OCI-LY3 (cell line): Measurements from ENCODE around the gene NABP2.

Source experiments
- H2AFZ ChIP-seq: fragments of 200-600, 300-600 bp; shearing (Covaris generic); 2 replicates; pipeline ENCODE4 v1.6.0; 2014; ENCODE audit warnings: antibody characterized with exemption, low read depth, low read length
- H3K27ac ChIP-seq: fragments of 200-600, 300-600 bp; sonication (generic); 2 replicates; pipeline ENCODE4 v1.5.1; 2014; ENCODE audit warnings: mild to moderate bottlenecking, low read length, moderate library complexity, mixed read lengths
- H3K27me3 ChIP-seq: fragments of 200-600, 300-600 bp; sonication (generic); 2 replicates; pipeline ENCODE4 v1.6.1; 2014; ENCODE audit warnings: low read depth, low read length, mixed read lengths
- H3K36me3 ChIP-seq: fragments of 200-600, 300-600 bp; sonication (generic); replicated peaks from 2 replicates; pipeline ENCODE3; 2014; ENCODE audit warnings: low read depth, low read length, mixed read lengths
- H3K4me1 ChIP-seq: fragments of 300-600, 200-600 bp; sonication (generic); 2 replicates; pipeline ENCODE4 v1.6.1; 2014; ENCODE audit warnings: low read length, mixed read lengths
- H3K4me2 ChIP-seq: fragments of 200-600, 300-600 bp; sonication (generic); 2 replicates; pipeline ENCODE4 v1.6.1; 2014; ENCODE audit warnings: low read length, mixed read lengths
- H3K4me3 ChIP-seq: fragments of 300-600, 200-600 bp; sonication (generic); 2 replicates; pipeline ENCODE4 v1.5.1; 2014; ENCODE audit warnings: antibody characterized with exemption, mild to moderate bottlenecking, low read length, moderate library complexity
- H3K79me2 ChIP-seq: fragments of 300-600, 200-600 bp; shearing (Covaris generic); 2 replicates; pipeline ENCODE4 v1.6.1; 2014; ENCODE audit warnings: mild to moderate bottlenecking, low read length, mixed read lengths
- H3K9ac ChIP-seq: fragments of 300-600, 200-600 bp; shearing (Covaris generic); 2 replicates; pipeline ENCODE4 v1.6.0; 2014; ENCODE audit warnings: mild to moderate bottlenecking, low read length, moderate library complexity
- H3K9me3 ChIP-seq: fragments of 200-600, 300-600 bp; shearing (Covaris generic); 2 replicates; pipeline ENCODE4 v1.6.1; 2014; ENCODE audit warnings: low read length, mixed read lengths; ENCODE audit not compliant: insufficient read depth
- H4K20me1 ChIP-seq: fragments of 200-600, 300-600 bp; sonication (generic); 2 replicates; pipeline ENCODE4 v1.6.1; 2016; ENCODE audit warnings: low read length, mixed read lengths; ENCODE audit not compliant: insufficient read depth
- CTCF ChIP-seq: fragments of 200-600, 300-600 bp; sonication (generic); IDR thresholded peaks from 2 replicates; pipeline ENCODE4 v1.5.1; 2014; ENCODE audit warnings: antibody characterized with exemption, low read length, low read depth
- EZH2phosphoT487 ChIP-seq: fragments of 200-600 bp; shearing (Covaris generic); IDR thresholded peaks from 2 replicates; pipeline ENCODE4 v1.6.1; 2018; ENCODE audit warnings: antibody characterized with exemption, mixed run types, low read depth

Gene NABP2

GRCh38 chr12:56252649-56253048 is 28.5 kb downstream of the NABP2 start:
- no peak overlapping the region for H3K9ac ChIP-seq
- H2AFZ ChIP-seq, result no peak overlapping the region
- H3K27me3 ChIP-seq, result no peaks in the 10 kb centered on the region
- no peak overlapping the region for H3K4me2 ChIP-seq
- H3K79me2 ChIP-seq, result peaks cover 16% of the 10 kb centered on the region
- peaks cover 60% of the 10 kb centered on the region for H3K36me3 ChIP-seq
- TF ChIP-seq CTCF, result no peak
- no peak for TF ChIP-seq EZH2phosphoT487
- H3K27ac ChIP-seq, result no peak overlapping the region
- H3K9me3 ChIP-seq, result no peaks in the 10 kb centered on the region
- no peaks in the 10 kb centered on the region for H4K20me1 ChIP-seq
- H3K4me3 ChIP-seq, result no peak overlapping the region
- peaks cover 6% of the 10 kb centered on the region for H3K4me1 ChIP-seq

GRCh38 chr12:56253091-56253490 is 28.9 kb downstream of the NABP2 start:
- TF ChIP-seq EZH2phosphoT487 (no peak), CTCF (no peak)
- no peak overlapping the region for H3K4me3 ChIP-seq
- H3K4me1 ChIP-seq, result peaks cover 6% of the 10 kb centered on the region
- H4K20me1 ChIP-seq, result no peaks in the 10 kb centered on the region
- H3K79me2 ChIP-seq, result peaks cover 21% of the 10 kb centered on the region
- H3K4me2 ChIP-seq, result no peak overlapping the region
- H3K9me3 ChIP-seq, result no peaks in the 10 kb centered on the region
- peaks cover 57% of the 10 kb centered on the region for H3K36me3 ChIP-seq
- no peaks in the 10 kb centered on the region for H3K27me3 ChIP-seq
- H2AFZ ChIP-seq, result no peak overlapping the region
- H3K9ac ChIP-seq, result no peak overlapping the region
- no peak overlapping the region for H3K27ac ChIP-seq

- no peaks in the 10 kb centered on the region for H4K20me1 ChIP-seq
- peaks cover 48% of the 10 kb centered on the region for H3K36me3 ChIP-seq
- no peak for TF ChIP-seq EZH2phosphoT487
- TF ChIP-seq CTCF, result no peak
- no peak overlapping the region for H3K9ac ChIP-seq
- H3K9me3 ChIP-seq, result no peaks in the 10 kb centered on the region
- H2AFZ ChIP-seq, result no peak overlapping the region
- H3K4me2 ChIP-seq, result no peak overlapping the region
- H3K4me1 ChIP-seq, result peaks cover 10% of the 10 kb centered on the region
- H3K4me3 ChIP-seq, result no peak overlapping the region
- H3K27me3 ChIP-seq, result no peaks in the 10 kb centered on the region
- H3K27ac ChIP-seq, result no peak overlapping the region
- H3K79me2 ChIP-seq, result peaks cover 21% of the 10 kb centered on the region
These were observed 31.5 kb downstream of the NABP2 start for GRCh38 chr12:56255671-56256070.

DNA sequence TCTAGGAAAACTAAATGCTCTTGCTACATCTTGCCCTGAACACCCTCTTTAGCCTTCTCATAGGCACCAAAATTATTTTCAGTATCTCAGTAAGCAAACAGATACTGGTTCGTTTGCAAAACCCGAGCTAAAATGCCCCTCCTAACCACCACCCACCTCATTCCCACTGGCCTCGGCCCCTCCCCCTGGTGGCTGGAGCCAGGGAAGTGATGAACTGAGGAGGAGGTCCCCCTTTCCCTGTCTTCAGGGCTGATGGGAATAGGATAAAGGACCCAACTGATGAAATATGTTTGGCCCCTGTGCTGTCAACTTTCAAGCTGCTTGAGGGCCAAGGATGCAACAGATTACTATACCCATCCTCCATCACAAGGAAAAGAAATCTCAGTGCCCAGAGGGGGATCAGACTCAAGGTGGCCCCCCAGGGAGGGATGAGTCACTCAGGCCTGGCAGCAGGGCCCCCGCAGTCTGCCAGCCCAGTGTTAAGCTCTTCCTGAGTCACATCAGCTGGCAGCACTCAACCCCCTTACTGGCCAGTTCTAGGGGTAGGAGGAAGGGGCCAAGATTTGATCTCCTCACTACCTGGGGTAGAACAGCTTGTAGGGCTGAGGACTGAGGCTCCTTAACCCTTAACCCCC is 32.3 kb downstream of the NABP2 start:
- H3K4me3 ChIP-seq, result no peak overlapping the region
- H3K27ac ChIP-seq, result no peak overlapping the region

More for the DNA sequence above, 32.3 kb downstream of the NABP2 start:
- H4K20me1 ChIP-seq, result no peaks in the 10 kb centered on the region
- peaks cover 48% of the 10 kb centered on the region for H3K36me3 ChIP-seq
- H3K79me2 ChIP-seq, result peaks cover 21% of the 10 kb centered on the region
- H3K27me3 ChIP-seq, result no peaks in the 10 kb centered on the region
- no peak overlapping the region for H3K9ac ChIP-seq
- no peak overlapping the region for H3K4me2 ChIP-seq
- peaks cover 10% of the 10 kb centered on the region for H3K4me1 ChIP-seq
- no peak for TF ChIP-seq CTCF
- TF ChIP-seq EZH2phosphoT487, result no peak
- H2AFZ ChIP-seq, result no peak overlapping the region
- H3K9me3 ChIP-seq, result no peaks in the 10 kb centered on the region
